Right forelimb (tissue), 1 donor: ENCODE measurements around the gene IGFL4.
A peak's percentile ranks its signal among the peaks of the same experiment; 100 is the strongest.

ENCODE experiments used
- DNase-seq: peaks from one replicate; pipeline ENCODE4 v3.0.0-alpha.2; 2018

IGFL4 gene

GRCh38 chr19:46060012-46060411, 19.2 kb upstream of the IGFL4 start:
- no peak for DNase-seq

- DNase-seq, result no peak
Observed at GRCh38 chr19:46058778-46059177, 18.0 kb upstream of the IGFL4 start.

GRCh38 chr19:46056536-46056935, 15.7 kb upstream of the IGFL4 start:
- DNase-seq, result no peak

- no peak for DNase-seq
Observed at GRCh38 chr19:46052896-46053295, 12.1 kb upstream of the IGFL4 start.

GRCh38 chr19:46049597-46049996, 8.8 kb upstream of the IGFL4 start:
- no peak for DNase-seq

- no peak for DNase-seq
Observed at GRCh38 chr19:46043519-46043918, 2.7 kb upstream of the IGFL4 start.

- no peak for DNase-seq
Observed at GRCh38 chr19:46042252-46042883, 1.6 kb upstream of the IGFL4 start.

GRCh38 chr19:46040125-46040524, 677 bp downstream of the IGFL4 start:
- no peak for DNase-seq

GRCh38 chr19:46036744-46037128, 4.1 kb downstream of the IGFL4 start:
- DNase-seq, result no peak

- DNase-seq, result no peak
Observed at GRCh38 chr19:46035986-46036743, 4.6 kb downstream of the IGFL4 start.

GRCh38 chr19:46035546-46035945, 5.3 kb downstream of the IGFL4 start:
- no peak for DNase-seq

GRCh38 chr19:46033401-46033800, 7.4 kb downstream of the IGFL4 start:
- no peak for DNase-seq

GRCh38 chr19:46032597-46033025, 8.2 kb downstream of the IGFL4 start:
- DNase-seq, result no peak

- DNase-seq, result no peak
Observed at GRCh38 chr19:46031781-46032596, 8.8 kb downstream of the IGFL4 start.

GRCh38 chr19:46030812-46031550, 9.8 kb downstream of the IGFL4 start:
- no peak for DNase-seq

GRCh38 chr19:46025835-46026234, 15.0 kb downstream of the IGFL4 start:
- DNase-seq, result no peak

- no peak for DNase-seq
Observed at GRCh38 chr19:46023311-46023779, 17.5 kb downstream of the IGFL4 start.

- DNase-seq, result peak; percentile 39
Observed at GRCh38 chr19:46022431-46023310, 18.1 kb downstream of the IGFL4 start, which contains the start of gene PGLYRP1. TSS of gene PGLYRP1 (minus strand) at chr19:46023053. CDS start at chr19:46023021, 32 bp downstream.

GRCh38 chr19:46022061-46022430, 18.8 kb downstream of the IGFL4 start:
- no peak for DNase-seq

- DNase-seq, result no peak
Observed at GRCh38 chr19:46021531-46022041, 19.2 kb downstream of the IGFL4 start.

- DNase-seq, result no peak
Observed at GRCh38 chr19:46020819-46021125, 20.0 kb downstream of the IGFL4 start.

GRCh38 chr19:46019270-46019669, 21.5 kb downstream of the IGFL4 start:
- DNase-seq, result peak; percentile 35
